ENCODE results near the gene ZNF70. TPM values are rescaled to one million over a fixed set of nuclear protein-coding genes. Genes with fewer than 3 reads are reported as not detected.
A peak's percentile ranks its signal among the peaks of the same experiment; 100 is the strongest.

ZNF70 gene
- total RNA-seq, 1 donor from 2014 or later, result 4.1 TPM

- no peak for DNase-seq (ENCODE audit: low read depth)
- no peak for TF ChIP-seq CTCF (IDR thresholded peaks at IDR 0.05; ENCODE audit: insufficient read depth, low read length, poor library complexity, severe bottlenecking)
- H3K36me3 ChIP-seq (ENCODE audit: control insufficient read depth, insufficient read depth, low read length), result no peaks in the 10 kb centered on the region
Measured at GRCh38 chr22:23753385-23753784, 2.5 kb upstream of the ZNF70 start.

GRCh38 chr22:23752750-23753149 lies 1.8 kb upstream of the ZNF70 start:
- Histone ChIP-seq H3K27me3 (ENCODE audit: control insufficient read depth, insufficient read depth, low read length) (no peaks in the 10 kb centered on the region), H3K4me3 (ENCODE audit: low read depth, low read length) (no peak overlapping the region), H3K36me3 (ENCODE audit: control insufficient read depth, insufficient read depth, low read length) (no peaks in the 10 kb centered on the region)
- TF ChIP-seq CTCF (IDR thresholded peaks at IDR 0.05; ENCODE audit: insufficient read depth, low read length, poor library complexity, severe bottlenecking), result no peak
- no peak for DNase-seq (ENCODE audit: low read depth)

More at GRCh38 chr22:23753385-23753784, 2.5 kb upstream of the ZNF70 start:
- H3K4me3 ChIP-seq (ENCODE audit: low read depth, low read length), result no peak overlapping the region
- H3K27me3 ChIP-seq (ENCODE audit: control insufficient read depth, insufficient read depth, low read length), result no peaks in the 10 kb centered on the region

- no peaks in the 10 kb centered on the region for H3K36me3 ChIP-seq (ENCODE audit: control insufficient read depth, insufficient read depth, low read length)
- TF ChIP-seq CTCF (IDR thresholded peaks at IDR 0.05; ENCODE audit: insufficient read depth, low read length, poor library complexity, severe bottlenecking), result no peak
- H3K27me3 ChIP-seq (ENCODE audit: control insufficient read depth, insufficient read depth, low read length), result no peaks in the 10 kb centered on the region
- DNase-seq (ENCODE audit: low read depth), result no peak
- H3K4me3 ChIP-seq (ENCODE audit: low read depth, low read length), result no peak overlapping the region
Measured at GRCh38 chr22:23752090-23752691, 1.3 kb upstream of the ZNF70 start.

- H3K4me3 ChIP-seq (ENCODE audit: low read depth, low read length), result peak overlapping the region; percentile 75
- TF ChIP-seq CTCF (IDR thresholded peaks at IDR 0.05; ENCODE audit: insufficient read depth, low read length, poor library complexity, severe bottlenecking), result no peak
Measured at GRCh38 chr22:23751441-23751996, 607 bp upstream of the ZNF70 start.

GRCh38 chr22:23750367-23750713 lies 572 bp downstream of the ZNF70 start:
- no peaks in the 10 kb centered on the region for H3K27me3 ChIP-seq (ENCODE audit: control insufficient read depth, insufficient read depth, low read length)
- no peak for TF ChIP-seq CTCF (IDR thresholded peaks at IDR 0.05; ENCODE audit: insufficient read depth, low read length, poor library complexity, severe bottlenecking)
- peak overlapping the region; percentile 68 for H3K4me3 ChIP-seq (ENCODE audit: low read depth, low read length)
- no peak for DNase-seq (ENCODE audit: low read depth)
- H3K36me3 ChIP-seq (ENCODE audit: control insufficient read depth, insufficient read depth, low read length), result peaks cover 1% of the 10 kb centered on the region

More at GRCh38 chr22:23751441-23751996, 607 bp upstream of the ZNF70 start:
- no peak for DNase-seq (ENCODE audit: low read depth)
- Histone ChIP-seq H3K36me3 (ENCODE audit: control insufficient read depth, insufficient read depth, low read length) (no peaks in the 10 kb centered on the region), H3K27me3 (ENCODE audit: control insufficient read depth, insufficient read depth, low read length) (no peaks in the 10 kb centered on the region)

- DNase-seq (ENCODE audit: low read depth), result no peak
- Histone ChIP-seq H3K36me3 (ENCODE audit: control insufficient read depth, insufficient read depth, low read length) (peaks cover 1% of the 10 kb centered on the region), H3K4me3 (ENCODE audit: low read depth, low read length) (no peak overlapping the region), H3K27me3 (ENCODE audit: control insufficient read depth, insufficient read depth, low read length) (no peaks in the 10 kb centered on the region)
- no peak for TF ChIP-seq CTCF (IDR thresholded peaks at IDR 0.05; ENCODE audit: insufficient read depth, low read length, poor library complexity, severe bottlenecking)
Measured at GRCh38 chr22:23749841-23750301, 1.0 kb downstream of the ZNF70 start.

Measured in kidney epithelial cell (primary cell).